HG02884 (cell line): ENCODE data around the gene TAF11L2.
"Not testable (repeated sequence)": the region's sequence is repeated elsewhere in the genome, so short reads cannot be mapped to it uniquely, and the experiment has no call there.

Experiments used
- ATAC-seq: cut with Tn5 transposase; IDR thresholded peaks from one replicate; pipeline ENCODE4 v1.9.1; 2021; ENCODE audit warnings: mild to moderate bottlenecking, moderate library complexity; ENCODE audit not compliant: unreplicated experiment

TAF11L2 gene

DNA sequence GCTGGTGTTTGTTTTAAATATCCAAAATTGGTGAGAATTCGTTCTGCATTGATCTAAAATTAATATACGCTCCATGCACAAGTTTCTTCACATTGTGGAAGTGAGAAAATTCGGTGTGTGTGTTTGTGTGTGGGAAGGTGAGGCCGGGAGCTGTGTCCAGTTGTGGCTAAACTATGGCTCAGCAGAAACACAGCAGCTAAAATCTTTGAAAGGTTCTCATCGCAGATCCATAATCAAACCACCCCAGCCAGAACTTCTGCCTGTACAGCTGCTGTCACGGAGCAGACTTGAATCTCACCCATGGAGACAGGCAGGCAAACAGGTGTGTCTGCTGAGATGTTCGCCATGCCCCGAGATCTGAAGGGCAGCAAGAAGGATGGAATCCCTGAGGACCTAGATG lies at the start of gene TAF11L2:
Gene TAF11L2, plus strand, starts transcription at position 301 of the 400 bp plus-strand sequence.
- ATAC-seq = not testable (repeated sequence)

DNA sequence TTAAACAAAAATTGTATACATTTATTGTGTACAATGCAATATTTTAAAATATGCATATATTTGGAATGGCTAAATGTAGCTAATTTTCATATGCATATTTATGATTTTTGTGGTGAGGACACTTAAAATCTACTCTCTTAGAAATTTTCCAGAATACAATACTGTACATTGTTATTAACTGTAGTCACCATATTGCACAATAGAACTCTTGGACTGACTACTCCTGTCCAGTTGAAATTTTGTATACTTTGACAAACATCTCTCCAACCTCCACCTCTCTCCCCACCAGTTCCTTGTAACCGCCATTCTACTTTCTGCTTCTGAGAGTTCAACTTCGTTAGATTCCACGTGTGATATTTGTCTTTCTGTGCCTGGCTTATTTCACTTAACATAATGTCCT lies 49.2 kb upstream of the TAF11L2 start:
- ATAC-seq = no peak

DNA sequence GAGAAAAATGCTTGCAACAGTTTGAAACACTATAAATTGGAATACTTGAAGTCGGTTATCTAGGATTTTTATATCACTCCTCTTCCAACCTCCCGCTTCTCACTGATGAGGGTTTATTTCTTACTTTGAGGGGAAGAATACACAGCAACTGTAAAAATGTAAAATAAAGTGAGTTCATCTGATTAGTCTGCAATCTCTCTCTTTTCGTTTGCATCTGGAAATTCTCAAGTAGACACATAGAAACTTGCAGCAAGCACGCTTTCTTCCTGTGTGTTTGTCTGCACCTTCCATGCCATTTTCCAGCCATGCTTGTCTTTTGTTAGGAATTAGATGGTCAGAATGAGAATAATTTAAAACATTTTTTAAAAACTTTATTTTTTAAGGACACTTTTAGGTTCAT lies 45.1 kb upstream of the TAF11L2 start:
- ATAC-seq = no peak

DNA sequence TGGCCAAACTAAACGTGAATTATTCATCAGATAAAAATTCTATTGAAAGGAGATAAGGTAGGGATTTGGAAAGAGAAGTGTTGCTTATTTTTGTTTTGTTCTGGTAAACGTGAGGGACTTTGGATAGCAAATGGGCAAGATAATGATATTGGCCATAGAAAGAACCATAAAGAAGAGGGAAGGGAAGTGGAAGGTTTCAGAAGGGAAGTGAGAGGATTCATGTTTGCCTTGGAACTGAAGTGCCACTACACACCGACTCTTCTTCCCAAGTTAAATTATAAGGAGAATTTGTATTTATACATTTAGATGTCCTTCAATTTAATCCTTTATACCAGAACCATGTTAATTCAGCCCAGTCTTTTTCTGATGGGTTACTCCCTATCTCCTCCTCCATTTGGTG lies 42.1 kb upstream of the TAF11L2 start:
- no peak for ATAC-seq

DNA sequence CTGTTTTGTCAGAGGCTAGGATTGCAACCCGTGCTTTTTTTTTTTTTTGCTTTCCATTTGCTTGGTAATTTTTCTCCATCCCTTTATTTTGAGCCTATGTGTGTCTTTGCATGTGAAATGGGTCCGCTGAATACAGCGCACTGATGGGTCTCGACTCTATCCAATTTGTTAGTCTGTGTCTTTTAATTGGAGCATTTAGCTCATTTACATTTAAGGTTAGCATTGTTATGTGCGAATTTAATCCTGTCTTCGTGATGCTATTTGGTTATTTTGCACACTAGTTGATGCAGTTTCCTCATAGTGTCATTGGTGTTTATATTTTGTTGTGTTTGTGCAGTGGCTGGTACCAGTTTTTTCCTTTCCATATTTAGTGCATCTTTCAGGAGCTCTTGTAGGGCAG lies 36.2 kb upstream of the TAF11L2 start:
- no peak for ATAC-seq

DNA sequence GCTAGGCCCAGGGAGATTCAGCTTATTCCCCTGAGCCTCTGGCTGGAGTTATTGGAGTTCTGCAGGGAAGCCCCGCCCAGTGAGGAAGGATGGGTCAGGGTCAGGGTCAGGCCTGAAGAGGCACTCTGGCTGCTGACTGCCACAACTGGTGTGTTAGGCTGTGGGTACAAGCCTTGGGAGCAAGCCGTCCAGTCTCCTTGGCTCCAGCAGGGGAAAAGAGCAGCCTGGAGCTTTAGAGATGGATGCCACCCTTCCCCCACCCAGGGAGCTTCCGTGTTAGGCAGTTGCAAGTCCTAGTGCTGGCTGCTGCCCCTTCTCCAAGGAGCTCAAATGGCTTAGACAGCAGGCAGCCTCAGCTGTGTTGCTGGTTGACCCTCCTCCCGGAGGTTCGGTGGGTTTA lies 34.4 kb upstream of the TAF11L2 start:
- ATAC-seq = no peak

DNA sequence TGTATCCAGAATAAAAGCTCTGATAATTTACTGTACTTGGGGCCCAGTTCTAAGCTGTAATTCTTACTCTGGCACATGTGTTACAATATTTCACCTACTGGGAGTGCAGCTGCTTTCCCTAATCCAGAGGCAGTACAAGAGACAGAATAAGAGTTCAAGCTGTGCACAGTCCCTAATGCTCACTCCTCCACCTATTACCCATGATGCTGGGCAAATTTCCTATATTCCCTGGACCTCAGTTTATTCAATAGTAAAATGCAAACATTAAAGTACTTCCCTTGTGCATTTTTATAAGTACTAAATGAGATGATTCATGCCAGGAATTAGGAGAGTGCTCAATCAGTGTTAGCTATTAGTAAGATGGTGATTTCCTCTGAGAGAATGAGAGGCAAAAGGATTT lies 28.0 kb upstream of the TAF11L2 start:
- no peak for ATAC-seq

DNA sequence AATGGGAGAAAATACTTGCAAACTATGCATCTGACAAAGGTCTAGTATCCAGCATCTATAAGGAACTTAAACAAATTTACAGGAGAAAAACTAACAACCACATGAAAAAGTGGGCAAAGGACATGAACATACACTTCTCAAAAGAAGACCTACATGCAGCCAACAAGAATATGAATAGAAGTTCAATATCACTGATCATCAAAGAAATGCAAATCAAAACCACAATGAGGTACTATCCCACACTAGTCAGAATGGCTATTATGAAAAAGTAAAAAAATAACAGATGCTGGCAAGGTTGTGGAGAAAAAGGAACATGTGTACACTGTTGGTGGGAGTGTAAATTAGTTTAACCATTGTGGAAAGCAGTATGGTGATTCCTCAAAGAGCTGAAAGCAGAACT lies 23.0 kb upstream of the TAF11L2 start:
- peak; percentile 58 for ATAC-seq

DNA sequence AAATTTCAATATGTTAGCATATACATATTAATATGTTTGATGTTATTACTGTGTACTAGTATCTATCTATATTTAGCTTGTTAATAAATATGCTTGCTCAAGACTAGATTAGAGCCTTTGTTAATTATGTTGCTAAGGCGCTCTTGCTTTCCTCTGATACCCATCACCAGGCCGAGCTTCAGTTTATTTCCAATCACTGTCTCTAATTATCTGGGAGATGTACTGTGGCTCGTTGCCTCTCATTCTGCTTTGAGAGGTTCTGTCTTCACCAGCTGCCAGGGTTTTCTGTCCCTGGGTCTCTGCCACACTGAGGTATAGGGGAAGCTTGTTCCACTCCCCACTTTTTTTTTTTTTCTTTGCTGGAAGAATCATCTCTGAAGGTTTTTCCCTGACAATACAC lies 21.0 kb upstream of the TAF11L2 start:
- ATAC-seq = no peak

DNA sequence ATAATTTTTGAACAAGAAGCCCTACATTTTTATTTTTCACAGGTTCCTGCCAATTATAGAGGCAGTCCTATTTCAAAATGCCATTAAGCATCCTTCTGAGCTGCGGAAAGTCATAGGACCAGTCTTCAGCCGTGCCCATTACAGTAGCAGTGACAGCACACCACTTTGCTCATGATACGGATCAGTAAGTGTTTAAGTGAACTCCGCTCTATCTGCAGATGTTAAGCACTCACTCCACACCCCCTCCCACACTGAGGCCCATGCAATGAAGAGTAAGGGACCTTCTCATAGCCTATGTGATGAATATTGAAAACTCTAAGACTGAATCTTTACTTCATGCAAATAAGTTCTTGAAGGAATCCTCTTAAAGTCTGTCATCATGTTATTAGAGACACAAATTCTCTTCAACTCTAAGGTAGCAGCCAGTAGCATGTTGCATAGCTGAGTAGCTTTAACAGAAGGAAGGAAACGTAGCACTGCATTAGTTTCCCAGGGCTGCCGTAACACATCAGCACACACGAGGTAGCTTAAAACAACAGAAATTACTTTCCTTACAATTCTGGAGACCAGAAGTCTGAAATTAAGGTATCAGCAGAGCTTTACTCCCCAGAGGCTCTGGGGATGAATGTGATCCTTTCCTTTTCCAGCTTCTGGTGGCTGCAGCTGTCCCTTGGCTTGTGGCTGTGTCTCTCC lies 20.3 kb upstream of the TAF11L2 start:
- ATAC-seq = no peak

DNA sequence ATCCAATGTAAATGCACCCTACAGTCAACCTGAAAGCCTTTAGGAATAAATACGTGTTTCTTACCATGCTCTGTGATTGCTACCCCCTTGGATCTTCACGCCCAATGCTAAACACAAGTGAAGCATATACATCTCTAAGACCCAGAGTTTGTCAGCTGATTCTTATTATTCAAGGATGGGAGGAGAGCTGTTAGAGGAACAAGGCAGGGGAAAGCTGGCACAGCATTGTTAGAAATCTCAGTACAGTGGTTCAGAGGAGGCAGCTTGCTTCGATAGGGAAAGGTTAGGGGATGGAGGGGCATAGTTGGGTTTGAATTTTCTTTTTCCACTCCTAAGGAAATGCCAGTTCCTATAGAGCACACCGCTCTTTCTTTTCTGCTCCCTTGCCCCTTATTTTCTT lies 16.7 kb upstream of the TAF11L2 start:
- no peak for ATAC-seq

DNA sequence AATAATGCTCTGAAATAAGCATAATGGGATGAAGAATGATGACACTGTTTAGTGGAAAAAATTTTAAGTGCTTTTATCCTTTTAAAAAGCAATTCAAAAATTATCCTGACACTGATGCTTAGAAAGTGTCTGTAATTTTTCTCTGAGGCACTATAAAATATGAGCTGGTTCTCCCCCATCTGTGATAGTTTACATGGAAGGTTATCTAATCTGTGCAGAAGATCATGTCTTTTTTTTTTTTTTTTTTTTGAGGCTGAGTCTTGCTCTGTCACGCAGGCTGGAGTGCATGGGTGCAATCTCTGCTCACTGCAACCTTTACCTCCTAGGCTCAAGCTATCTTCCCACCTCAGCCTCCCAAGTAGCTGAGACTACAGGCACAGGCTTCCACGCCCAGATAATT lies 15.2 kb upstream of the TAF11L2 start:
- ATAC-seq = no peak

DNA sequence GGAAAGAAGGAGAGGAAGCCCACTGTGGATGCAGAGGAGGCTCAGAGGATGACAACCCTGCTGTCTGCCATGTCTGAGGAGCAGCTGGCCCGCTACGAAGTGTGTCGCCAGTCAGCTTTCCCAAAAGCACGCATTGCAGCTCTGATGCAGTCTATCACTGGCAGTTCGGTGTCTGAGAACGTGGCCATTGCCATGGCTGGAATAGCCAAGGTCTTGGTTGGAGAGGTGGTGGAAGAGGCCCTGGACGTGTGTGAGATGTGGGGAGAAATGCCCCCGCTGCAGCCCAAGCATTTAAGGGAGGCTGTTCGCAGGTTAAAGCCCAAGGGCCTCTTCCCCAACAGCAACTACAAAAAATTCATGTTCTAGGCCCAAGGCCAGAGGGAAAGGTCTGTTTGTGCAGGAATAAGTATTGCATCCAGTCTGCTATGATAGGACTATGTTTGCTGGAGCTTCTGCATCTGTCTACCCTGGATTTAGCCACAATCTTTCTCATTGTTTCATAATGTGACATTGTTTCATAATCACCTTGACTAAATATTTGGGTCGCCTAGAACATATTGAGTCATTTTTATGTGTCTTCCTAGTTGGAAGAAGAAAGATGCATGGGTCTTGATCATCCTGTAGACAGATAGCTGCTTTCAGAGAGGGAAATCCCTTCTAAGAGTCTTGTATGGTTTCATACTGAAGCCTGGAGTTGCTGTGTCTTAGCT lies 11.4 kb upstream of the TAF11L2 start:
- ATAC-seq = not testable (repeated sequence)

DNA sequence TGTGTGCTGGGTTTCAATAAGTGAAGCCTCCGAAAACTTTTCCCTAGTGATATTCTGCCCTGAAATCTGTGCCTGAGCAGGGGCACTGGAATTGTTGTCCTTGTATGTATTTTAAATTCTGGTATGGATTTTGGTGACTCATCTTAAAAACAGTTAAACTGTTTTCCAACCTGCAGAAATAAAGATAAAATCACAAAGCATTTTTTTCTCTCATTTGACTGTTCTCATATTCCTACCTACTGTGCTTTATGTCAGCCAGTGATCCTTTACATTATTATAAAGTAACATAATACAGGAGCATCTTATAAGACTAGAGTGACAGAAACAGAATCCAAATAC lies 10.9 kb upstream of the TAF11L2 start:
- ATAC-seq = no peak

DNA sequence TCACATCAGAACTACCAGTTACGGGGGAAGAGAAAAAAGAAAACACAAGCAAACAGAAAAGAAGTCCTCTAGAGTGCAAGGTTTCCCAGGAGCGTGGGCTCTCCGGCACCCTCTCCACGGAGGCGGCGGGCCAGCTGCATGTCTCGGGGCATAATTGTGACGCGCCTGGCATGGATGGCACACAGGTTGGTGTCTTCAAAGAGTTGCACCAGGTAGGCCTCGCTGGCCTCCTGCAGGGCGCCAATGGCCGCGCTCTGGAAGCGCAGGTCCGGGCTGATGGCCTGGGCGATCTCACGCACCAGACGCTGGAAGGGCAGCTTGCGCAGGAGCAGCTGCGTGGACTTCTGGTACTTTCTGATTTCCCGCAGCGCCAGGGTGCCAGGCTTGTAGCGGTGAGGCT lies 6.8 kb upstream of the TAF11L2 start:
- ATAC-seq = not testable (repeated sequence)

DNA sequence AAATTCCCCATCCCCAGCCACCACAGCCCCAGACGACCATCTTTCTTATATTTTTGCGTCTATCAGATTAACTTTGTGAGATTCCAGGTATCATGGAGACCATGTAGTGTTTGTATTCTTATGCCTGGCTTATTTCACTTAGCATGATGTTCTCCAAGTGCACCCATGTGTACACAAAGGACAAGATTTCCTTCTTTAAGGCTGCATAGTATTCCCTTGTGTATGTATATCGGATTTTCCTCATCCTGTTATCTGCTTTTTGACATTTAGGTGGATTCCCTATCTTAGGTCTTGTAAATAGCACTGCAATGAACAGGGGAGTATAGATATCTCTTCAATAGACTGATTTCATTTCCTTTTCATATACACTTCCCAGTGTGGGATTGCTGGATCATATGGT lies 5.3 kb upstream of the TAF11L2 start:
- ATAC-seq = no peak

DNA sequence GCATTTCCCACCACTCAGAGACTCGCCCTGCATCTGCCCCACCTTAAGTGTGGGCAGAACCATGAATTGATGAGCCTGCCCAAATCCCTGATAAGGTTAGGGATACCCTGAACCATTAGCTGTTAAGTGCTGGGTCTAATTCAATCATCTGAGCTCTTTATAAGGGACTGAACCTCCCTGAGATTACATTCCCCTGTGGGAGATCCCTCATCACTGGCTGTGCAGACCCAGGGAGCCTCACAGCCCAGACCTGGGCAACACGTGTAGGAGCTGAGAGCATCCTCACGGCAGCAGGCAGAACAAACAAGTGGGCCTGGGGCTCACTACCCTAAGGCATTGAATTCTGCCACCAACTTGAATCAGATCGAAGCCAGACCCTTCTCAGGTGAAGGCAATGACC lies 585 bp upstream of the TAF11L2 start:
- no peak for ATAC-seq

DNA sequence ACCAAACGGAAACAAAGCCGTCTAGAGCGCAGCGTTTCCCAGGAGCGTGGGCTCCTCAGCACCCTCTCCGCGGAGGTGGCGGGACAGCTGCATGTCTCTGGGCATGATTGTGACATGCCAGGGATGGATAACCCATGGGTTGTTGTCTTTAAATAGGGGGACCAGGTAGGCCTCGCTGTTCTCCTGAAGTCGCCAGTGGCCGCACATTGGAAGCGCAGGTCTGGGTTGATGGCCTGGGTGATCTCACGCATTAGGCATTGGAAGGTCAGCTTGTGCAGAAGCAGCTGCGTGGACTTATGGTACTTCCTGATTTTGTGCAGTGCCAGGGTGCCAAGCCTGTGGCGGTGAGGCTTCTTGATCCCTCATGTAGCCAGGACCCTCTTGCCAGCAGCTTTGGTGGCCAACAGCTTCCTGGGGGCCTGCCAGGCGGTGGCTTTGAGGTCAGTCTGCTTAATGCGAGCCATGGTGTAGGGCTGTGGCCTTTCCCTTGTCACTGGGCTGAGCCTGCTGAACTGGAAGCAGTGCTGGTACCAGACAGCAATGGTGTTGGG lies 13.8 kb downstream of the TAF11L2 start:
- no peak for ATAC-seq

DNA sequence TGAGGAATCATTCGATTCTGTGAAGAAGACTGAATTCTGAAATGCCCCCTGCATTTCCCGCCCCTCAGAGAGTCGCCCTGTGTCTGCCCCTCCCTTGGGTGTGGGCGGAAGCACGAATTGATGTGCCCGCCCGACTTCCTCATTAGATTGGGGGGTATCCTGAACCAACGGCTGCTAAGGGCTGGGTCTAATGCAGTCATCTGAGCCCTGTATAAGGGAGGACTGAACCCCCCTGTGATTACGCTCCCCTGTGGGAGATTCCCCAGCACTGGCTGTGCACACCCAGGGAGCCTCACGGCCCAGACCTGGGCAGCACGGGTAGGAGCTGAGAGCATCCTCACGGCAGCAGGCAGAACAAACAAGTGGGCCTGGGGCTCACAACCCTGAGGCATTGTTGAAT lies 19.5 kb downstream of the TAF11L2 start:
- ATAC-seq = not testable (repeated sequence)

DNA sequence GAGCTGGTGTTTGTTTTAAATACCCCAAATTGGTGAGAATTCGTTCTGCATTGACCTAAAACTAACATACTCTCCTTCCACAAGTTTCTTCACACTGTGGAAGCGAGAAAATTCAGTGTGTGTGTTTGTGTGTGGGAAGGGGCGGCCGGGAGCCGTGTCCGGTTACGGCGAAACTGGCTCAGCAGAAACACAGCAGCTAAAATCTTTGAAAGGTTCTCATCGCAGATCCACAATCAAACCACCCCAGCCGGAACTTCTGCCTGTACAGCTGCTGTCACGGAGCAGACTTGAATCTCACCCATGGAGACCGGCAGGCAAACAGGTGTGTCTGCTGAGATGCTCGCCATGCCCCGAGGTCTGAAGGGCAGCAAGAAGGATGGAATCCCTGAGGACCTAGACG lies 20.0 kb downstream of the TAF11L2 start, which contains the start of gene TAF11L3:
Gene TAF11L3, plus strand, starts transcription at position 301 of the 400 bp plus-strand sequence.
- ATAC-seq = not testable (repeated sequence)

DNA sequence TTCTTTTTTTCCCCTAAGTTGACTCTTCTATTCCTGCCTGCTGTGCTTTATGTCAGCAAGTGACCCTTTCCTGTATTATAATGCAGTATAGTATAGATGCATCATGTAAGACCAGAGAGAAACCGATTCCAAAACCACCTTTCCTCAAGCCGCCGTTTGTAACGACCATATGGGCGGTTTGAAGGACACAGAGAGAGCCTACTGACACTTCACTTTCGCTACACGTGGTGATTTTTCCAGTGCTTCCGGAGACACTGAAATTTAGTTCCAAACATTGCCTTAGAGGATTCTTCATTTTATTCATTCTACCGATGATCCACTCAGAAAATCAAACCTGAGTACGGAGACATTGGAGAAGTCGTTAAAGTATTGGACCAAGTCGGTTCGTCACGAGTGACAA lies 21.5 kb downstream of the TAF11L2 start:
- ATAC-seq = not testable (repeated sequence)

DNA sequence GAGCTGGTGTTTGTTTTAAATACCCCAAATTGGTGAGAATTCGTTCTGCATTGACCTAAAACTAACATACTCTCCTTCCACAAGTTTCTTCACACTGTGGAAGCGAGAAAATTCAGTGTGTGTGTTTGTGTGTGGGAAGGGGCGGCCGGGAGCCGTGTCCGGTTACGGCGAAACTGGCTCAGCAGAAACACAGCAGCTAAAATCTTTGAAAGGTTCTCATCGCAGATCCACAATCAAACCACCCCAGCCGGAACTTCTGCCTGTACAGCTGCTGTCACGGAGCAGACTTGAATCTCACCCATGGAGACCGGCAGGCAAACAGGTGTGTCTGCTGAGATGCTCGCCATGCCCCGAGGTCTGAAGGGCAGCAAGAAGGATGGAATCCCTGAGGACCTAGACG lies 23.5 kb downstream of the TAF11L2 start, which contains the start of gene TAF11L4:
Gene TAF11L4, plus strand, starts transcription at position 301 of the 400 bp plus-strand sequence.
- not testable (repeated sequence) for ATAC-seq
